GF-D8 (cell line): ENCODE results near the gene G6PC3.
"Not testable (repeated sequence)": the region's sequence is repeated elsewhere in the genome, so short reads cannot be mapped to it uniquely, and the experiment has no call there.

Experiments
- DNase-seq: peaks from one replicate; lab custom pipeline; 2025; lab: John Stamatoyannopoulos, UW

The G6PC3 gene

DNA sequence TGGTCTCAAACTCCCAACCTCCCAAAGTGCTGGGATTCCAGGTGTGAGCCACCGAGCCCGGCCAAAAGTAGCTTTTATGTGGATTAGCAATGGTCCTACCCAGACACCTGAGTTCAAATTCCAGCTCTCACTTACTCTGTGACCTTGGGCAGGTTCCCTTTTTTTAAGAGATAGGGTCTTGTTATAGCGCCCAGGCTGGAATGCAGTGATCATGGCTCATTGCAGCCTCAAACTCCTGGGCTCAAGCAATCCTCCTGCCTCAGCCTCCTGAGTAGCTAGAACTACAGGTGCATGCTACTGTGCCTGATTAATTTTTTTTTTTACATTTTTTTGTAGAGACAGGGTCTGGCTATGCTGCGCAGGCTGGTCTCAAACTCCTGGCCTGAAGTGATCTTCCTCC is 36.3 kb downstream of the G6PC3 start:
- no peak for DNase-seq

DNA sequence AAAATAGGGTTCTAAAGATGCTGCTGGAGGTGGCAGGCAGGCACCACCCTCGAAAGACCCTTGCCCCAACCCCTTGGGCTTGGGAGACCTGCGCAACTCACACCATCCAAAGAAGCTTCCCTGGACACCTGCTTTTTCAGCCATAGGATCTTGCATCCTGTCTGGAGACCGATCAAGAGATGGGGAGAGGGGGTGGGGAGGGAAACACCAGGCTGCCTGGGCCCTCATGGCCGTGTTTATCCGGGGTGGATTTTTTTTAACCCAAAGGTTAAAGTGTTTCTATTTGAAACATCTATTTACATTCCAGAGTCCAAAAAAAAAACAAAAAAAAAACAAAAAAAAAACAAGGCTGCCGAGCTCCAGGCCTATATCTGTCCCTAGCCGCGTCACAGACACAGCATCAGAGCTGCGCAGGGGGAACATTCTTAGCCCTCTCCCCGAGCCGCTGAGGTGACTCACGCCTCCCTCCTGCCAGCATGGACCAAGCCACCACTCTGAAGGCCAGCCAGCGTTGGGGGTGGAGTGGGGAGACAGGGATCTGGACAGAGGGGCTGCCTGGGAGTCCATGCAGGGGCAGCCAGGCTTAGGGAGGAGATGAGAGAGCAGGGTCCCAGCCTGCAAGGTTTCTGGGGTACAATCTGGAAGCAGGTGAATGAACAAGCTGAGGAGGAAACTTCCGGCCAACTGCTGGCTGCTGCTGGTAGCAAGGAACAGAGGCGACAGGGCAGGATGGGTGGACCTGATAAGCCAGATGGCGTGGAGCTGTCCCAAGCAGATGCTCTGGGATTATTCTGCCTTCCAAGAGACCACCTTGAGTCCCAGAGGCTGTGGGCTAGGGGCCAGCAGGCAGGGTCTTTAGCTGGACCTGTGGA is 38.1 kb downstream of the G6PC3 start:
- no peak for DNase-seq

DNA sequence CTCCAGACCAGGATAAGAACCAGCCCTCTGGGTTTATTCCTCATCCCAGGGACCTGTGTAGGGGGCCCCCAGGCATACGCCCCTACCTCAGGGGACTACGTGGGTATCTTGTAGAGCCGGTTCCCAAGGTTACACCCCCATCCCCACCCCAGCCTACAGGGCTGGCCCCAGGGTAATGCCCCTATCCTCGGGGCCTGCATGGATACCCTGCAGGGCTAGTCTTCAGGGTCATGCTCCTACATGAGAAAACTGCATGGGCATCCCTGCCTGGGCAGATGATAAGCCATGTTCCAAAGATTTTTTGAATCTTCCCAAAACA is 38.7 kb downstream of the G6PC3 start:
- no peak for DNase-seq

DNA sequence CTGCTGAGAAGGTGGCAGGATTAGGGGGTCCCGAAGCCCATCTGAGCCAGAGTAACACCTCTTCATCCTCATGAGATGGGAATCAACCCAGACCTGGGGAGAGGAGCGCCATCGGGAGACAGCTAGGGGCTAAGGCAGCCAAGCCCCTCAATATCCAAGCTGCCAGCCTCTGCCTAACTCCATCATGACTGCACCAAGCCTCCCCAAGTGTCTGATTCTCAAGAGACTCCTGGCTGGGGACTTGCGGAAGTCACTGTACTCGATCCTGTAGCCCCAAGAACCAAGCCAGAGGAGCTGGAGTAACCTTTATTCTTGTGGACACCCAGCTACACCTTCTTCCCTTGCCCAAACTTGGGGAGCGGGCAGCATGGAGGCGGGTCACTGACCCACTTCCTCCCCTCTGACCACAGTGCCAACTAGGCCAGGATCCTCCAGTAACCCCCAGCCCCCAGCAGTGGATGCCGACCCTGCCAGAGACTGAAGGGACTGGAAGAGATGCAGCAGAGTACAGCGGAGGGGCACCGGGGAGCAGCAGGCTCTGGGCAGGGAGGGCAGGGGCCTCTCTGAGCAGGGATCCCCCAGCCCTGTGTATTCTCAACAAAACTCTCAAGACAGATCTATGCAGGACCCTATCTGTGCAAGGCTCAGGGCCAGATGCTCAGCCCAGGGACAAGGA is 39.6 kb downstream of the G6PC3 start:
- DNase-seq = no peak

DNA sequence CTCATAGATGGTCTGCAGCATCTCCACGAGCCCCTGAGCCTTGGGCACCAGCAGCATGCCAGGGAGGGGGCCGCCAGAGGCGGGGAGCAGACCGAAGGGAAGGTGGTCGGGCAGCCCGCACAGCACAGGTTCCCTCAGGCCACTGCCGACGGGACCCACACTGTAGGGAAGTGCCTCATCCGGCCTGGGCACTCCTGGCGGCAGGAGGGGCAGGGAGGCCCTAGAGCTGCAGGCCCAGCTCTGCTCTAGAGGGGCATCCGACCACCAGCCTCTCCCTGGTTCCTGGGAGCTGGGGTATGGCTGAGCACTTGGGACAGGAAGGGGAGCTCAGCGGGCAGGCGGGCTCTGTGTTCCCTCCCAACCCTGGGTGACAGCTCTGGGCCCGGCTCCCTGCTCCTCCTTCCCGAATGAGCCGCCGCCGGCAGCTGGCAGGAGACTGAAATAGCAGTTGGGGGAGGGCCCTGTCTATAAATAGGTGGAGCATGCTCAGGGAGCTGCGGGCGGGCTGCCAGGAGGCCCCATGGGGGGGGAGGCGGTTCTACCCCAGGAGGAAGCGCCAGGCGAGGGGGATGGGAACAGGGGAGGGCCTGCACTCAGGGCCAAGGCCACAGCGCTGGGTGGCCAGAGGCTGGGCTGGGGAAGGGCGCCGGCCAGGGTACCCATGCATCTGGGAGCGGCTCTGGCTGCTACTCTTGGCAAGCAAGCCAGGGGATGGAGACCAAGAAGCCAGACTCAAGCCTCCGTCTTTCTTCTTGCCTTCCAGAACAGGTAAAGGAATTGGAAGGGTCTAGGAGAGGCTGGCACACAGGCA is 40.5 kb downstream of the G6PC3 start:
- peak; percentile 89 for DNase-seq

DNA sequence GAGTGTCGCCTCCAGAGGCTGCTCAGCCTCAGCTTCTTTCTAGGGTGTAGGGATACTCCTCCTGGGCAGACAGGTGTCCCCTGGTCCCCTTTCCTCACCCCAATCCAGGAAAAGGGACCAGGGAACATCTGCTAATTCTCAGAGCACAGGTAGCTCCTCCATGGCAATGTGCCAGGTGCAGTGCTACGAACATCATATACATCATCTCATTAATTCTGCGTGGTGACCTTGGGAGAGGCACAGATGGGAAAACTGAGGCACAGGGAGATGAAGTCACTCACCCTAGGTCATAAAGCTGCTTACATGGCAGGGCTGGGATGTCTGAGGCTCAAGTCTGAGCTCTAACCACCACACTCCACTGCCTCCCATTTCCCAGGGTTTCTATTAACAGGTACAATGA is 41.2 kb downstream of the G6PC3 start:
- no peak for DNase-seq

DNA sequence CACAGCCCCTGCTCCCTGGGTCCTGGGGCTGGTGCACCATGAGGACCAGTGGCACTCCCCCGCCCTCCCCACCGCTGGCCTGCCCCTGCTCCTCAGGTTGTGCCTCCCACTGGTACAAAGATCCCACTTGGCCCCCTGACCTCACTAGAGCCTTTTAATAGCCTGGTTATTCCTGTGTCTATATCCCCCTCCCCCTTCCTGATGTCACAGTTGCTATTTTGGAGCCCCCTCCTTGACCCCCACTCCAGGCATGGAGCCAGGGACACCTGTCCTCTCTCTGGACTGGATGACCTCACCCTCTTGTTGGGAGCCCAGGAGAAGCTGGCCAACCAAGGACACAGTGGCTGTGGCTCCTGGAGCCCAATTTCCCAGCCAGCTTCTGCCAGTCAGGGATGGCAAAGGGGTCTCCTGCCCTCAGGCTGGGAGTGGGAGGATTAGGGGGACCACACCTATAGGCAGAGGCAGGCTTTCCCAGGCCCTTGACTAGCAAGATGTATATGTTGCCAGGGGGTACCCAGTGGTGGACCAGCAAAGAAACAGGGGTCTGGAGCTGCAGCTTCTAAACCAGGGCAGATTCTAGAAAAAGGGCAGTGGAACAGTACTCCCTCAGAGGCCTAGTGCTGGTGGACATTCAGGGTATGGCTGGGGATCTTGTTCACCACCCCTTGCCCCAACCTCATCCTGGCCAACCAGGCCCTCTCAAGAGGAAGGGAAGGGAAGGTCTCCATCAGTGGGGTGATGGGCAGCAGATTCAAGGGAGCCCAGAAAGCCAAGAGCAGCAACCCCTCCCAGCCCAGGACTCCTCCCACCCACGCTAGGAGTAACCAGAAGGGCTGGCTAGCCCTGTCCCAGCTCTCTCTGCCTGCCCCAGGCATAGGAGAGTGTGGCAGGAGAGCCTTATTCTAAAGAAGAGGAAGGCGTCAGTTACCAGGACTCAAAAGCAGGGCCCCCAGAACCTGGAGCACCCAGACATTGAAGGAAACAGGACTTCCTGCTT is 42.0 kb downstream of the G6PC3 start:
- no peak for DNase-seq

DNA sequence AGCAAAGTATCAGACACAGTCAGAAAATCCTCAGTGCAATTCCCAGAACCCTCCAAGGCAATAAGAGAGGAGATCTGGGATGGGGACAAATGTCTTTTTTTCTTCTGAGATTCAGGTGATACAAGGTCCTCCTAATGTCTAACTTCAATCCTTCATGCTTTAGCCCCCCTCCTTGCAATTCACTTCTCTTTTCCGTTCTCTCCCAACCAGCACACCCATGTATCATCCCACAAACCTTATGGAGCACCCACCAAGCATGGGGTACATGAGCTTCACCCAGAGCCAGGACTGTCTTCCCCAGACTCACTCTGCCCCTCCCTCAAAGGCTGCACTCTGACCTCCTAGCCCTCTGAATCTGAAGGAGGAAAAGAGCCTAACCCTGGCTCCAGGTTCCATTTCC is 42.8 kb downstream of the G6PC3 start:
- no peak for DNase-seq

DNA sequence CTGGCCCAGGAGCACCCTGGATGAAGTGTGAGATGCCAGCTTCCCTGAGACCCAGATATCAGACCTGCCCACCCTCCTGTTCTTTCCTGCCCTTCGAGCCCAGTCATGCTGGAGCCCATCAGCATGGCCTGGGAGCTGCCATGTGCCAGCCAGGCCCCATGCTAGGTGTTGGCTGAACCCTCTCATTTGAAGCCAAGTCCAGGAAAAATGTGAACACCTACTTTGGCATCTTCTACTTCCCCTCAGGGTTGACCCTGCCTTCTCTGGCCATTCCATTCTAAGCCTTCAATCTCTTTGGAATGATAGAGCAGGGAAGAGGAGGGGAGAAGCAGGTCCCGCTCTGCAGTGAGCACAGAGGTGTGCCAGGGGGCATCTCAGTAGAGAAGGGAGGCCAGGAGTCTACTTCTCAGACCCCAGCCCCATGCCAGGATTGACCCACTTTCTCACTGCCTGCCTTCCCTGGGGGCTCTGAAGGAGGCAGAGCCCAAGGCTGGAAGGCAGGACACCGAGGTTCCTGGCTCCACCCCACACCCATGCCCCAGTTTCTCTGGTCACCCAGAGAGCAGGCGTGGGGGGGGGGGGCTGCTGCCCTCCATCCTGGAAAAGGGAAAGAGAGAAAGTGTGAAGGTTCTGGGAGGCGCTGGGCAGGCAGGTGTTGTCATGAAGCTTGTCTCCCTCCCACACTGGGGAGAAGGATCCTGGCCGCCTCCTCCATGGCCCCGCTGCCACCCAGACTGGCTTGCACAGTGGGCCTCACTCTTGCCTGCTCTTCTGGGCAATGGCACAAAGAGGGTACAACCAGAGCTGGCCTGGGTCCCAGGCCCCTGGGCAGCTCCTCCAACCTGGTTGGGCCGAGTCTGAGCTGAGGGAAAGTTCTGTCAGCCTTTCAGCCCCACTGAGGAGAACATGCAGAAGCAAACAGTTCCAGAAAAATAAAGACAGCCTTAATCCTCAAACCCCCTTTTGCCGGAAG is 43.6 kb downstream of the G6PC3 start:
- no peak for DNase-seq

DNA sequence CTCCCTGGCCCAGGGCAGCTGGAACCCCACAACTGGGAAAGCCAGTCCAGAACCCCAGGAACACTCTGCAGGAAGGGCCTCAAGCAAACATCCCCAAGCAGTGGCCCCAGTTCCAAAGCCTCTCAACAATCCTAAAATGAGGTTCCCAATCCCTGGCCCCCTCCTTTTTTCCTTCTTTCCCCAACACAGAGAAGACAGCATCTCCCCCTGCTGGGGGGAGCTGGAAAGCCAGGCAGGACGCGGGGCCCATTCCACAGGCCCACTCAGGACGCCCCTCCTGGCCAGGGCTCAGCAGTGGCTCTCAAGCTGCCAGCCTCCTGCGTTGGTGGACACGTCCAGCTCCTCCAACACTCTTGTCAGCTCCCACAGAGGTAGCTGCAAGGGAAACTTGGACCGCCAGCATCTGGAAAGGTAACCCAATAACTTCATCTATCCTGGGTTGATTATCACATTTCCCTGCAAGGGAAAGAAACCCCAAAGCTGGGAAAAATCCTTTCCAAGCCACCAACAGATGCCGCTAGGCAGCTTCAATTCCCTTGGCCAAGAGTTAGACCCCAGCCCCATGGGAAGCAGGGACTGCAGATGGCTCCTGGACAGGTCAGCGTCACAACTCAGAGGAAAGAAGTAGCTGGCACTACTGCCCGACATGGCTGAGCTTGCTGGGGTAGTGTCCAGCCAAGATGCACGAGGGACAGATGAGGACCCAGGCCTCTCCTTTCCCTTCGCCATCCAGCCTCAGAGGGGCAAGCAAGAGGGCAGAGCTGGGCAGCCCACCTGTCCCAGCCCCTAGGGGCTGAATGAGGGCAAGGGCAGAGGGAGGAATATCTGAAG is 45.3 kb downstream of the G6PC3 start:
- peak; percentile 7 for DNase-seq

DNA sequence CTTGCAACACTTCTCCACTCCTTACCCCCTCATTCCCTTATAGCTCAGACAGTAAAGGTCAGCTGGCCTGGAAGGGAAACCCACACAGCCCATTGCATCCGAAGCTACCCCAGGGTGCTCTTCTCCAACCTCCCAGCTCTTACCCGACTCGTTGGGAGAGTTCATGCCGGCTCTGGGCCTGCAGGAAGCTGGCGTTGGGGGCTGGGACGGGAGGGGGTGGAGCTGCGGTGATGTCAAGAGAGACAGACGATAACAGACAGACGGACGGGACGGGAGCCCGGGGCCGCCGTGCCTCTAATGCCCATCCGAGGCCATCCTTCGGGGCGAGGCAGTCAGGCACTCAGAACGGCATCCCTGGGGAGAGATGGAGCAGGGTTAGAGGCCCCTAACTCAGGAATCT is 46.8 kb downstream of the G6PC3 start:
- DNase-seq = no peak

DNA sequence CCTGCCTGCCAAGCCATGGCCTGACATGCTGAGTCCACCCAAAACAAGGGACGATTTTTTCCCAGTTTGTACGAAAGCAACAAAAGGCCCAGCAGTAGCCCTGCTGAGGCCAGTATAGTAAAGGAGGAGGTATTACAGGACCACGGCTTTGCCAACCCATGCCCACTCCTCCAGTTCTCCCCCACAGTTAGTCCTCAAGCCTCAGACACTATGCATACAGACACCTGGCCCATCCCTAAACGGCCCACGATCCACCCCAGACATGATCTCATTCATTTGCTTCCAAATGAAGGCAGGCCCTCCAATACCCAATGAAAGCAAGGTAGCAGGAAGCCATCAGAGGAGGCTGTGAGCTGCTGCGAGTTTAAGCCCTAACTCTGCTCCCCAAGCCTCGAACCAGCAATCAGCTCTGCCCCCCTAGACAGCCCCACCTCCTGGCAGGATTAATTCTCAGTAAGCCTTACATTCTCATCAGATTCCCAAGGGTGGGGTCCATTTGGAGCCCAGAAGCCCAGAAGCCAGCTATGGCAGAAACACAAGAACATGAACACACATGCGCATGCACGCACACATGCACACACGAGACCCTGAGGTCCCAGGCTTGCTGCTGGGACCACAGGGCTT is 48.0 kb downstream of the G6PC3 start:
- no peak for DNase-seq

DNA sequence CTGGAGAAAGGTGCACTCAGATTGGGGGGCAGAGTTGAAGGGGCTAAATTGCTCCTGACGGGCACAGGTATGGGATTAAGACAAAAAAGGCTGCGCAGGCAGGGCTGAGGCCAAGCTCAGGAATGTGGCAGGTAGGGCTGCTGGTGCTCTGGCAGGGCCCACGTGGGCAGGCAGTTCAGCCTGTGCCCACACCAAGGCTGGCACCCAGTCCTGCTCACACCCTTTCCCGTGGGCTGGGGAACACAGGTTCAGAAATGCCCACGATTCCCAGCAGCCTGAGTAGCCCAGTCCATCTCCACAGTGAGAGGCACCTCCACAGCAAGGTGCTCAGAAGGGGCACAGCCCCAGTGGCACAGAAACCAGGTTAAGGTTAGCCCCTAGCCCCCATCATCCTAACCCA is 48.5 kb downstream of the G6PC3 start:
- DNase-seq = no peak

DNA sequence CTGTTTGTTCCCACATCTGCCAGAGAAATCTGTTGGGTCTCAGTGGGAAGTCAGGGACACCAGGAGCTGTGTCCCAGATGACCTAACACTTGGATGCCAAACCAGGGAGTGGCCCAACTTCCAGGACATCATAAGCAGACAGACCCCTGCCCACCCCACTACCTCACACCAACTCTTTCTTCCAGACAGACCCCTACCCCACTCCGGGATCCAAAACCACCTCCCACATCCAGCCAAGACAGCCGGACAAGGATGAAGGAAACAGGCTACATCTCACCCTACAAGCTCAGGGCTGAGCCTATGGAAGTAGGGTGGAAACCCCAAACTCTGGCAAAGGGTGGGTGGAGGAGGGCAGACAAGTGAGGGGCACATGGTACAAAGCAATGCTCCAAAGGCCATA is 49.3 kb downstream of the G6PC3 start:
- DNase-seq = no peak

DNA sequence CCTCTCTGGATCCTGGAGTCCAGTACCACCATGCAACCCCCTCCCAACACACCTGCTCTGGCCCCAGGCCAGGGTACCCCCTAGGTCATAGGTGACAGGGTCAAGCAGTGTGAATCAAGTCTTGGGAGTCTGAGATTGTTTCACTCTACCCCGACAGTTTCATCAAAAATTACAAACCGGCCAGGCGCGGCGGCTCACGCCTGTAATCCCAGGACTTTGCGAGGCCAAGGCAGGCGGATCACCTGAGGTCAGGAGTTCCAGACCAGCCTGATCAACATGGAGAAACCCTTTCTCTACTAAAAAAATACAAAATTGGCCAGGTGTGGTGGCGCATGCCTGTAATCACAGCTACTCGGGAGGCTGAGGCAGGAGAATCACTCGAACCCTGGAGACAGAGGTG is 49.7 kb downstream of the G6PC3 start:
- not testable (repeated sequence) for DNase-seq

DNA sequence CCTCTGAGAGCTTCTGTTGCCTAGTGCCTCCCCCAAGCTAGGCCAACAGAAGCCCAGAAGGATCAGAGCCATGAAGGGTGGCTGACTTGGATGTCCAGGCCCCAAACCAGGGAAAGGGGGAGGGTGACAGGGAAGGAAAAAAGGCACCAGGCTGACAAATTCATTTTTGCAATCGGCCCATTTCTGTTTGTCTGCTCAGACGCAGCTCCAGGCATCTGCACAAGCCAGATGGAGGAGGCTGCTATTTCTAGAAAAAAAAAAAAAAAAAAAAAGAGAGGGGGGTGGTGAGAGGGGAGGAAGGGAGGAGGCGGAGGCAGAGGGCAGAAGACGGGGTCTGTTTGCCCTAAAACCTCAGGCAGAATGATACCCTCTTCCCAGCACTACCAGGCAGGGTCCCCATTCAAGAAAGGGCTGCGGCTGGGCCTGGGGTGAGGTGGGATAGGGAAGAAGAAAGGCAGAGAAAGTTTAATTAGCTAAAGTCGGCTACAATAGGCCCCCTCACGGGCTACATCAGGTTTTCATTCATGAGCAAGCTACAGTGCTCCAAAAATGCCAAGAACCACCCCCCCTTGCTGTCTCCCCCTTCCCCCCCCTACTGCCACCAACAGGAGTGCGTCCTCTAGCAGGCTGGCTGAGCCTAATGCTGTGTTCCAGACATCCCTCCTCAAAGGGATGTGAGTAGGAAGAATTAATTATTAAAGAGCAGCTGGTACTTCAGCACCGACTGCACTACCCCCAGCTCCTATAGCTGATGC is 50.5 kb downstream of the G6PC3 start:
- DNase-seq = no peak

DNA sequence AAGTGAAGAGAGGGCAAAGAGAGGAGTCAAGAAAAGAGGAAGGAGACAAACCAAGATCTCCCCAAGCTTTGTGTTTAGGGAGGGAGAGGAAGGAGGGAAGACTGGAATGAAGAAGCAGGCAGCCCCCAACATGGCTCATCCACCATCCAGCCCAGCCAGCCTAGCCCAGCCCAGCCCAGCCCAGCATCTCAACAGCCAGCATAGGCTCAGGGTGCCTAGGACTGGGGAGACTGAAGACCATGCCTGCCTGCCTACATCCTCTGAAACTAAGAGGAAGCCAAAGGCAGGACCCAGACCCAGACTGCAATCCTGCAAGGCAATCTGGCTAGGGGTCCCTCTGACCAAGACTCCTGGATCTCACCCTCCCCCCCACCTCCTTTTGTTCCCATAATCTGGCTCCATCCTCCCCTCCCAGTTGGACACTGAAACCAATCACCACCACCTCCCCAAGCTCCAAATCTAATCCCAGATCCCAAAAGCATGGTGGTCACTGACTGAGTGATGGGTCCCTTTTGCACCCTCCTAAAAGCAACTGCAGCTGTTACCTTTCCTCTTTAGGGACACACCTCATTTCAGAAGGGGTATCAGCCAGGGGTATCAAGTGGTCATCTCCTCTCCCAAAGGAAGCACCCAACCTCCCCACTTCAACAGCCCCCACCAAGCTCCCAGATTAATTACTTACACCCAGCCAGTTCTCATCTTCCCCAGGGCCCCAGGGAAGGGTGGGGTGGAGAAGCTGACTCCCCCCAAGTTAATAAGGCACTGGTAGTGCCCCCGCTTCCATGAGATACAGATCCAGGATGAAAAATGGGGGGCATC is 51.7 kb downstream of the G6PC3 start:
- no peak for DNase-seq
